Suprapubic skin (tissue), 4 donors: ENCODE data around the gene ATP6V1F. TPM values are rescaled to one million over a fixed set of nuclear protein-coding genes. Genes with fewer than 3 reads are reported as not detected.

ENCODE experiments used
- DNase-seq, 2 donors: peaks; one replicate each; pipeline ENCODE4 v3.0.0-alpha.2; 2019; ENCODE audit warnings: low spot score in 2 of 2
- H3K27ac ChIP-seq: fragments of 200-600 bp; sonication (generic); one replicate; pipeline ENCODE4 v1.5.1; 2019
- H3K27me3 ChIP-seq: fragments of 200-600 bp; sonication (generic); one replicate; pipeline ENCODE4 v1.5.1; 2019
- H3K36me3 ChIP-seq: fragments of 200-600 bp; sonication (generic); one replicate; pipeline ENCODE4 v1.5.1; 2019
- H3K4me1 ChIP-seq: fragments of 200-600 bp; sonication (generic); one replicate; pipeline ENCODE4 v1.5.1; 2019
- H3K4me3 ChIP-seq: fragments of 200-600 bp; sonication (generic); one replicate; pipeline ENCODE4 v1.5.1; 2019; ENCODE audit warnings: mild to moderate bottlenecking
- H3K9me3 ChIP-seq: fragments of 200-600 bp; sonication (generic); one replicate; pipeline ENCODE4 v1.5.1; 2019
- EP300 ChIP-seq: sonication (generic); formaldehyde crosslinking; IDR thresholded peaks from one replicate; pipeline ENCODE4 v1.6.1; 2017; ENCODE audit warnings: antibody characterized with exemption
- POLR2A ChIP-seq, 2 donors: fragments of 450-650 bp; IDR thresholded peaks; one replicate each; pipeline ENCODE4 v1.6.1; 2017; ENCODE audit warnings: antibody characterized with exemption in 2 of 2, mild to moderate bottlenecking in 2 of 2, moderate library complexity in 2 of 2
- POLR2AphosphoS5 ChIP-seq, 3 donors: sonication (generic); formaldehyde crosslinking; IDR thresholded peaks; one replicate each; pipeline ENCODE4 v1.6.1; 2017; ENCODE audit warnings: antibody characterized with exemption in 3 of 3
- WGBS: methylation state at CpG from one replicate; pipeline ENCODE4 v1.1.5; 2018; 5-methylcytosine and 5-hydroxymethylcytosine counted together
- total RNA-seq, 4 donors: library from RNA; depleted of rRNA; stranded (reverse); fragments of >200 nt; gene quantifications; one replicate each; pipeline ENCODE4 v1.1.0, GENCODE V29; 2016
- TF ChIP-seq, protein P1 (sequence below), 2 donors: fragments of 200-600 bp in 1 of 2; fragments of 450-650 bp in 1 of 2; sonication (generic) in 1 of 2; IDR thresholded peaks; one replicate each; pipeline ENCODE4 v1.5.1; 2016 to 2019; ENCODE audit warnings: antibody characterized with exemption in 2 of 2, mild to moderate bottlenecking in 1 of 2, moderate library complexity in 1 of 2

Gene ATP6V1F
- total RNA-seq, 4 donors from 2014 or later = 78.4 to 165 (median 148) TPM

DNA sequence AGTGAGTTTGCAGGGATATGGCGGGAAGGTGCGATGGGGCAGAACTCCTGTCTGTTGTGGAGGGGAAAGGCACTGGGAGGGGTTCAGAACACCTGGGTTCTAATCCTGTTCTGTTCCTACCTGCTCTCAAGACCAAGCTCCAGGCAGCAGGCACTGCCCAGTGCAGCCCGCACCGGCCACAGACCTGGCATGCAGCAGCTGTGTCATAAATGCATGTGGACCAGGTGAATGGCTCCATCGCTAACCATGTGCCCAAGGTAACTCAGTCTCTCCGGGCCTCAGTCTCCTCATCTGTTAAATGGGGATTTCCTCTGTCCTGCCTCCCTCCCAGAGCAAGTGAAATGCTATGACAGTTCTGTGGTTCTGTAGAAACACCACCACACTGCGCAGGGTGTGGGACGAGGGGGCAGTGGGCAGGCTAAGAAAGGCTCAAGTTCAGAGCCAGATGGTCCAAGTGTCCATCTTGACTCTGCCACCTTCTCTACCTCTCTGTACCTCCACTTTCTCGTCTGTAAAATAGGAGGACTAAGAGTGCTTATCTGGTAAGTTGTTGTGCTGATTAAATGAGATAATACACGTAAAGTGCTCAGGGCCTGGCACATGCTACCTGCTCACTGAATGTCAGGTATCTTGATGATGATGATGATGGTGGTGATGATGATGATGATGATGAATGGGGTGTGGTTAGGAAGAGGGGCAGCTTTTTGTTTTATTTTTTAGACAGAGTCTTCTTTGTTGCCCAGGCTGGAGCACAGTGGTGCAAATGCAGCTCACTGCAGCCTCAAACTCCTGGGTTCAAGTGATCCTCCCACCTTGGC is 22.9 kb downstream of the ATP6V1F start:
- WGBS = 83% methylated on average over 7 of the region's 10 CpGs
- no peak overlapping the region for H3K4me3 ChIP-seq
- TF ChIP-seq POLR2AphosphoS5 (IDR thresholded peaks at IDR 0.05) = no peak
- no peak for TF ChIP-seq POLR2A (IDR thresholded peaks at IDR 0.05)
- H3K4me1 ChIP-seq = peaks cover 3% of the 10 kb centered on the region
- DNase-seq = no peak
- H3K9me3 ChIP-seq = no peaks in the 10 kb centered on the region
- H3K27ac ChIP-seq = no peak overlapping the region
- H3K27me3 ChIP-seq = peaks cover 2% of the 10 kb centered on the region
- H3K36me3 ChIP-seq = no peaks in the 10 kb centered on the region

DNA sequence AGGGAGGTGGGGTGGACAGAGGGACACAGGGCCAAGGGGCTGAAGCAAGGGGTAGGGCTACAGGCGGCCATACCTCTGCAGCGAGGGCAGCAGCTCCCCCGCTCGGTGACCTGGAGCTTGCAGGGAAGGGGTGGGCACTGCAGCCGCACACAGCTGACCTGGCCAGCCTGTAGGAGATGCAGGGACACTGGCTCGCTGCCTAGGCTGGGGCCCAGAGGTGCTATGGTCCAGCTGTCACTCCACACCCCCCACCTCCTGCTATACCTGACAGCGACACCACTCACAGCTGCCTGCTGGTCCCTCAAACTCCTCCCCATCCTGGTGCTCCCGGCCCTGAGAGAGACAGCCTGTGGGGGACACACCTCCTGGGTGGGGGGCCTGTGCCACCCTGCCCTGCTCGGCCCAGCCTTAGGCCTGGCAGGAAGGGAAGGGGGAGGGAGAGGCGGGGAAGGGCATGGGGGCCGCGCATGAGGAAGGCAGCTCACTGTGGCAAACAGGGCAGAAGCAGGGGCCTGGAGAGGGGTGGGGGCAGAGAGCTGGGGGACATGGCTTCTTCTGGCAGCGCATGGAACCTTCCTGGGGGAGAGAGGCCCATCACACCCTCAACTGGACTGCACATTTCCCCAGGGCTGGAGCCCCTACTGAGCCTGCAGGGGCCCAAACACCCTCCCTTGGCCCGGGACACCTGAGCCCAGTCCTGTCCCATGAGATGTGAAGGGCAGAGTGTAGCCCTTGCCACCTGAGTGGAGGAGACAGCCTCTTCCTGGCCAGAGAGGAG is 23.9 kb downstream of the ATP6V1F start:
- peak in 1 of 2 donors; percentile 50 for DNase-seq
- TF ChIP-seq POLR2A (IDR thresholded peaks at IDR 0.05) (no peak), POLR2AphosphoS5 (IDR thresholded peaks at IDR 0.05) (no peak), EP300 (no peak)
- TF ChIP-seq, protein P1, sequence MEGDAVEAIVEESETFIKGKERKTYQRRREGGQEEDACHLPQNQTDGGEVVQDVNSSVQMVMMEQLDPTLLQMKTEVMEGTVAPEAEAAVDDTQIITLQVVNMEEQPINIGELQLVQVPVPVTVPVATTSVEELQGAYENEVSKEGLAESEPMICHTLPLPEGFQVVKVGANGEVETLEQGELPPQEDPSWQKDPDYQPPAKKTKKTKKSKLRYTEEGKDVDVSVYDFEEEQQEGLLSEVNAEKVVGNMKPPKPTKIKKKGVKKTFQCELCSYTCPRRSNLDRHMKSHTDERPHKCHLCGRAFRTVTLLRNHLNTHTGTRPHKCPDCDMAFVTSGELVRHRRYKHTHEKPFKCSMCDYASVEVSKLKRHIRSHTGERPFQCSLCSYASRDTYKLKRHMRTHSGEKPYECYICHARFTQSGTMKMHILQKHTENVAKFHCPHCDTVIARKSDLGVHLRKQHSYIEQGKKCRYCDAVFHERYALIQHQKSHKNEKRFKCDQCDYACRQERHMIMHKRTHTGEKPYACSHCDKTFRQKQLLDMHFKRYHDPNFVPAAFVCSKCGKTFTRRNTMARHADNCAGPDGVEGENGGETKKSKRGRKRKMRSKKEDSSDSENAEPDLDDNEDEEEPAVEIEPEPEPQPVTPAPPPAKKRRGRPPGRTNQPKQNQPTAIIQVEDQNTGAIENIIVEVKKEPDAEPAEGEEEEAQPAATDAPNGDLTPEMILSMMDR (IDR thresholded peaks at IDR 0.05) = no peak

DNA sequence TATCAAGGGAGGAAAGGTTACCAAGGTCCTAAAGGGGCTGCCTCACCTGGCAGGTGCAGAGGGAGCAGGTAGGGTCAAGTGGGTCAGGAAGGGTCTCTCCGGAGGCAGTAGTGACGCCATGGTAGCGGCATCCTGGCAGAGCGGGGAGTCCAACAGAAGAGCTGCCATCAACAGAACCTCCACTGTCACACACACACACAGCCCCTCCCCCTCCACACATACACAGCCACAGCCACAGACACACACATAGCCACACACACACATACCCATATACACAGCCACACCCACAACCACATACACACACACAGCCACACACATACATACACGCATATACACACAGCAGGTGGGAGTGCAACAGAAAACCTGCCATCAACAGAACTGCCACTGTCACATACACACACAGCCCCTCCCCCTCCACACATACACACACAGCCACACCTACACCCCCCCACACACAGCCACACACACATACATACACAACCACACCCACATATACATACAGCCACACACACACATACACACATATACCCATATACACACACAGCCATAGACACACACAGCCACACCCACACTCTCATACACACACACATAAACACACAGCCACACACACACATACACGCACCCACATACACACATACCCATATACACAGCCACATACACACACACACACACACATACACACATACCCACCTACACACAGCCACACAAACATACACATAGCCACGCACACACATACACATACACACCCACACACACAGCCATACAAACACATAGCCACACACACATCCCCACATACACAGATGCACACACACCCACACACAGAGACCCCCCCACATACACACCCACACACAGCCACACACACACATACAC is 24.7 kb downstream of the ATP6V1F start:
- H3K27ac ChIP-seq = no peak overlapping the region
- DNase-seq = peak in 1 of 2 donors; percentile 29
- H3K27me3 ChIP-seq = peaks cover 9% of the 10 kb centered on the region
- H3K9me3 ChIP-seq = no peaks in the 10 kb centered on the region
- TF ChIP-seq POLR2A (IDR thresholded peaks at IDR 0.05) (no peak), POLR2AphosphoS5 (IDR thresholded peaks at IDR 0.05) (no peak), EP300 (no peak)
- TF ChIP-seq, protein P1 (IDR thresholded peaks at IDR 0.05) = no peak
- no peaks in the 10 kb centered on the region for H3K36me3 ChIP-seq
- H3K4me3 ChIP-seq = no peak overlapping the region
- 75% methylated on average over 7 of the region's 7 CpGs for WGBS
- peaks cover 14% of the 10 kb centered on the region for H3K4me1 ChIP-seq

More for the DNA sequence above, 23.9 kb downstream of the ATP6V1F start:
- no peaks in the 10 kb centered on the region for H3K9me3 ChIP-seq
- H3K4me3 ChIP-seq = no peak overlapping the region
- H3K27ac ChIP-seq = no peak overlapping the region
- H3K36me3 ChIP-seq = no peaks in the 10 kb centered on the region
- H3K4me1 ChIP-seq = peaks cover 10% of the 10 kb centered on the region
- peaks cover 9% of the 10 kb centered on the region for H3K27me3 ChIP-seq
- WGBS = 54% methylated on average over 11 of the region's 14 CpGs

DNA sequence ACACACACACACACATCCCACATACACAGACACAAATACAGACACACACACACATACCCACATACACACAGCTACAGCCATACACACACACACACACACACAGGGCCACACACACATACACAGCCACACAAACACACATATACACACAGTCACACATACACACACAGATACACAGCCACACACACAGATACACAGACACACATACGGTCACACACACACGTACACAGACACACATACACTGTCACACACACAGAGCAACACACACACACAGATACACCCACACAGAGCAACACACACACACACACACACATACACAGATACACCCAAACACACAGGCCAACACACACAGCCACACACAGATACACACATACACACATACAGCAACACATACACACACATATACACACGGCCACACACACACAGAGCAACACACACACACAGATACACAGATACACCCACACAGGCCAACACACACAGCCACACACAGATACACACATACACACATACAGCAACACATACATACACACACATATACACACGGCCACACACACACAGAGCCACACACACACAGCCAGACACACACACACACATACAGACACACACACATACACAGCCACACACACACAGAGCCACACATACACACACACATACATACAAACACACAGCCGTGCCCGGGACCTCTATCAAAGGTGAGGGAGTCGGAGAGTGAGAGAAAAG is 25.5 kb downstream of the ATP6V1F start:
- Histone ChIP-seq H3K27ac (no peak overlapping the region), H3K4me1 (peaks cover 19% of the 10 kb centered on the region), H3K27me3 (peaks cover 9% of the 10 kb centered on the region), H3K36me3 (no peaks in the 10 kb centered on the region), H3K4me3 (no peak overlapping the region), H3K9me3 (no peaks in the 10 kb centered on the region)
- TF ChIP-seq, protein P1 (IDR thresholded peaks at IDR 0.05) = no peak
- no peak for TF ChIP-seq EP300
- no peak for TF ChIP-seq POLR2A (IDR thresholded peaks at IDR 0.05)
- TF ChIP-seq POLR2AphosphoS5 (IDR thresholded peaks at IDR 0.05) = no peak
- DNase-seq = peak in 1 of 2 donors; percentile 17
- 75% methylated on average over 7 of the region's 7 CpGs for WGBS

DNA sequence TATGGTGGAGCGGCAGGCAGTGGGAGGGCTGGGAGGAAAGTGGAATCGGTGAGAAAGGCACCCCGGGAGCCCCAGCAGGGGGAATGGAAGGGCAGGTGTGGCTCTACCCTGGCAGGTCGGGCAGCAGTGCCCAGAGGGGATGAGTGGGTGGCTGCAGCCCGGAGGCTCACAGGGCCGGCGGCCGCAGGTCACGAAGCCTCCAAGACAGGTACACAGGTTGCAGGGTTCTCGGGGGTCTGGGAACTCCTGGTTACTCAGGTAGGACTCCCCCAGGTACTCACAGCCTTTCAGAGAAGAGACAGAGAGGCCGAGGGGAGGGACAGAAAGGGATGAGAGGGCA is 26.1 kb downstream of the ATP6V1F start:
- Histone ChIP-seq H3K36me3 (no peaks in the 10 kb centered on the region), H3K27ac (no peak overlapping the region), H3K9me3 (no peaks in the 10 kb centered on the region), H3K4me1 (peaks cover 19% of the 10 kb centered on the region), H3K27me3 (peaks cover 9% of the 10 kb centered on the region), H3K4me3 (no peak overlapping the region)
- TF ChIP-seq POLR2AphosphoS5 (IDR thresholded peaks at IDR 0.05) (no peak), EP300 (no peak), POLR2A (IDR thresholded peaks at IDR 0.05) (no peak)
- TF ChIP-seq, protein P1 (IDR thresholded peaks at IDR 0.05) = no peak
- DNase-seq = peak in 1 of 2 donors; percentile 39
- WGBS = 65% methylated on average over 11 of the region's 11 CpGs
